GM23248 (cell line): ENCODE results near the gene SLC1A3. TPM values are rescaled to one million over a fixed set of nuclear protein-coding genes. Genes with fewer than 3 reads are reported as not detected.

Experiments used
- DNase-seq: peaks from one replicate; pipeline ENCODE4 v3.0.0-alpha.2; 2015
- H2AFZ ChIP-seq: fragments of 200-600 bp; sonication (generic); 2 replicates; pipeline ENCODE4 v1.6.1; 2016; ENCODE audit warnings: antibody characterized with exemption
- H3F3A ChIP-seq: fragments of 200-600 bp; sonication (generic); 2 replicates; pipeline ENCODE4 v1.6.1; 2016; ENCODE audit warnings: mild to moderate bottlenecking, antibody characterized with exemption, mixed run types; ENCODE audit not compliant: insufficient read depth
- H3K27ac ChIP-seq: fragments of 200-600 bp; sonication (generic); 2 replicates; pipeline ENCODE4 v1.5.1; 2016; ENCODE audit warnings: mild to moderate bottlenecking
- H3K27me3 ChIP-seq: fragments of 200-600 bp; sonication (generic); replicated peaks from 2 replicates; pipeline ENCODE4 v1.6.1; 2016; ENCODE audit warnings: mild to moderate bottlenecking; ENCODE audit not compliant: insufficient read depth
- H3K36me3 ChIP-seq: fragments of 200-600 bp; sonication (generic); 2 replicates; pipeline ENCODE4 v1.6.1; 2016; ENCODE audit warnings: low read depth, mild to moderate bottlenecking
- H3K4me1 ChIP-seq: fragments of 200-600 bp; sonication (generic); 2 replicates; pipeline ENCODE4 v1.6.1; 2016; ENCODE audit warnings: mild to moderate bottlenecking; ENCODE audit not compliant: insufficient read depth
- H3K4me2 ChIP-seq: fragments of 200-600 bp; sonication (generic); one replicate; pipeline ENCODE4 v1.6.1; 2016; ENCODE audit warnings: mild to moderate bottlenecking; ENCODE audit not compliant: unreplicated experiment
- H3K4me3 ChIP-seq: fragments of 200-600 bp; sonication (generic); 2 replicates; pipeline ENCODE4 v1.5.1; 2016; ENCODE audit warnings: mild to moderate bottlenecking
- H3K79me2 ChIP-seq: fragments of 200-600 bp; sonication (generic); 2 replicates; pipeline ENCODE4 v1.6.1; 2016; ENCODE audit warnings: mild to moderate bottlenecking; ENCODE audit not compliant: insufficient read depth
- H3K9ac ChIP-seq: fragments of 200-600 bp; sonication (generic); 2 replicates; pipeline ENCODE4 v1.6.1; 2016; ENCODE audit warnings: mild to moderate bottlenecking
- H3K9me2 ChIP-seq: fragments of 200-600 bp; sonication (generic); 2 replicates; pipeline ENCODE4 v1.6.1; 2016; ENCODE audit warnings: mixed run types, mild to moderate bottlenecking, moderate library complexity; ENCODE audit not compliant: insufficient read depth
- H3K9me3 ChIP-seq: fragments of 200-600 bp; sonication (generic); one replicate; pipeline ENCODE4 v1.6.1; 2017; ENCODE audit warnings: low read depth
- H4K20me1 ChIP-seq: fragments of 200-600 bp; sonication (generic); 2 replicates; pipeline ENCODE4 v1.6.0; 2016; ENCODE audit not compliant: insufficient read depth
- EZH2 ChIP-seq: fragments of 200-600 bp; sonication (generic); IDR thresholded peaks from 2 replicates; pipeline ENCODE4 v1.6.1; 2018; ENCODE audit warnings: antibody characterized with exemption, mild to moderate bottlenecking; ENCODE audit not compliant: insufficient read depth, poor library complexity, severe bottlenecking
- EZH2phosphoT487 ChIP-seq: fragments of 200-600 bp; sonication (generic); IDR thresholded peaks from 2 replicates; pipeline ENCODE4 v1.6.1; 2018; ENCODE audit warnings: antibody characterized with exemption, moderate library complexity, mild to moderate bottlenecking, low read depth; ENCODE audit not compliant: insufficient read depth
- WGBS, 2 experiments: methylation state at CpG; one replicate each; pipeline ENCODE4 v1.1.6; 2015 to 2017; ENCODE audit warnings: low lambda C conversion rate in 2 of 2, low coverage in 1 of 2; ENCODE audit errors: missing lambda C conversion rate in 2 of 2; 5-methylcytosine and 5-hydroxymethylcytosine counted together
- in situ Hi-C: fragments of 300-500 bp; cut with MboI; formaldehyde crosslinking; loops from 2 replicates; pipeline ENCODE4 v1.15.0; 2020
- polyA plus RNA-seq: library from polyadenylated mRNA; unstranded; fragments of >200 nt; fragmentation: Nextera tagmentation; extraction: Ambion mirVana; gene quantifications from 2 replicates; pipeline ENCODE4 v1.2.1, GENCODE V29; 2016
- total RNA-seq: library from RNA; depleted of rRNA; stranded (reverse); fragments of >200 nt; shearing (Covaris generic); gene quantifications from 2 replicates; pipeline ENCODE4 v1.2.3, GENCODE V29; 2014

SLC1A3 gene
- total and polyA plus RNA-seq, 2 experiments from 2014 or later: 1.7 to 2.5 TPM

DNA sequence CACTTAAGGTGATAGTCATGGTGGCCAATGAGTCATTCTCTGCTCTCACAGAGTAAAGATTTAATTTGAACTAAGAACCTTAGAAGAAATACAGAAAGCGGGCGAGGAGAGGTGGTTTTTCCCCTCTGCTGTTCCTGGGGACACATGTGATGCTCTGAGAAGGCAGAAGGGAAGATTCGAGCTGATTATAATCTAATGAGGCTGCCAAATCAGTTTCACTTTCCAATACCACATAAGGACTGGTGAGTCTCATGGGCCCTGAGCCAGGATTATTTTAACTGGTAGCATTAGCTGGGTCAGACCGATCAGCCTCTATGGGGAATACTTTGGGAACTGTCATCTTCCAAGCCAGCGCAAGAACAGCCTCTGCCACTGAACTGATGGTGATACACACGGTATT, 116.5 kb downstream of the SLC1A3 start:
- Histone ChIP-seq H3K4me2 (no peak overlapping the region), H3K27ac (no peak overlapping the region), H4K20me1 (no peaks in the 10 kb centered on the region), H3K27me3 (peaks cover 25% of the 10 kb centered on the region), H3K9me2 (no peaks in the 10 kb centered on the region), H3K9ac (no peak overlapping the region), H3K36me3 (no peaks in the 10 kb centered on the region), H3K79me2 (no peaks in the 10 kb centered on the region), H3F3A (no peaks in the 10 kb centered on the region), H3K9me3 (no peaks in the 10 kb centered on the region), H3K4me1 (no peaks in the 10 kb centered on the region), H3K4me3 (no peak overlapping the region), H2AFZ (no peak overlapping the region)
- DNase-seq: peak; percentile 21
- in situ Hi-C loops: no loop called here
- no peak for TF ChIP-seq EZH2phosphoT487
- no peak for TF ChIP-seq EZH2
- WGBS, 2 experiments: 83 to 84% methylated on average over 6 of the region's 6 CpGs

DNA sequence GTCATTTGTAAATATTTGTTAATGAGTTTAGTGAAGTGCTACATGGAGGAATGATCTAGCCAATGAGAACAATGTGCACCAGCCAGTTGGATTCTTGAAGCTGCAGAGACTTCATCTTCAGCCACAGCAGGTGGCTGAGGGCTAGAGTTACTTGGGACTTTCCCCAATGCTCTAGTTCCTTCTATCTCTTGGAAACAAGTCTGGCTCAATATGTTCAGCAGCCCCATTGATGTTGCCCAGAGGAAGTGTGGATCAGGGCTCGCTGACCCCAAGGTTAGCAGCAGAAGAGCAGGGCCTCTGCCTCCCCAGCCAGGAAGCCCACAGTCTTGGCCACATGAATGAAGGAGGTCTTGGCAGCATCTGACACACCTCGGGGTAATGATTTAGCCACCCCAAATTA, 117.5 kb downstream of the SLC1A3 start:
- TF ChIP-seq EZH2phosphoT487: no peak
- no peak for TF ChIP-seq EZH2
- Histone ChIP-seq H3K27me3 (peaks cover 14% of the 10 kb centered on the region), H3K4me2 (no peak overlapping the region), H3F3A (no peaks in the 10 kb centered on the region), H3K79me2 (no peaks in the 10 kb centered on the region), H3K9me2 (no peaks in the 10 kb centered on the region), H3K9me3 (no peaks in the 10 kb centered on the region), H3K4me1 (no peaks in the 10 kb centered on the region), H3K27ac (no peak overlapping the region), H3K36me3 (no peaks in the 10 kb centered on the region), H3K9ac (no peak overlapping the region), H3K4me3 (no peak overlapping the region), H4K20me1 (no peaks in the 10 kb centered on the region), H2AFZ (no peak overlapping the region)
- DNase-seq: no peak
- in situ Hi-C loops: no loop called here
- 73 to 81% methylated on average over 2 of the region's 2 CpGs for WGBS, 2 experiments

DNA sequence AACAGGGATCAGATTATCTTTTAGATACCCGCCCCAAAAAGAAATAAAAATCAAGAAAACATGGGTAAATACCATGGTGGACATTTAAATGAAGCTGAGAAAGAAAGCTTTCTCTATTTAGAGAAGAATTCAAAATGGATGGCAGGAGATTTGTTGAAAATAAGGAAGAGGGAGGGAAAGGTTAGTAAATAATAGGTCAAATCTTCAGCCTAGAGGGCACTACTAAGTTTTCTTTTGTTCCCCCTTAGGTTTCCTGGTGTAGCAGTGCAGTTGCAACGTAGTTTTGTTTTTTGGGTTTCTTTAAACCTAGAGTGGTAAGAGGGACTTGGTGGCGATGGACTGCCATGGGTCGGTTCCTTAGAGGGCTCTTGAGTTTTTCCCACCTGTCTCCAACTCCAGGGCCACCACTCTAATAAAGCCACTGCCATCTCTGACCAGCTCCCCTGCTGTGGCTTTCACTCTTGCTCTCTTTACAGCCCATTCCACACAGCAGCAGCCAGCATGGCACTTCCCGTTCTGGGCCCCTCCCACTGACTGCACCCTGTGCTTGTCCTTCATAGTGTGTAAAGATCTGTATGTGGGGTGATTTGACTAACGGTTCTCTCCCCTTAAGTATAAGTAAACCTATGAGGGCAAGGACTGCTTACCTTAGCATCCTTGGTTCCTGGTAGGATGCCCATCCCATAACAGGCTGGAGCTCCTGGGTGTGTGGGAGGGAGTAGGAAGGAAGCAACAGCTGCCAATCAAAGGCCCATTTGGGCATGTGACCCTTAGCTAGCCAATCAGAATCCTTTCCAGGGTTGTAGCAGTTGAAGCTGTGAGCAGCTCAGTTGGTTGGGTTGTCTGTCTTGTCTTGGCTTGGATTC, 118.3 kb downstream of the SLC1A3 start:
- TF ChIP-seq EZH2phosphoT487 (no peak), EZH2 (no peak)
- H3K9ac ChIP-seq: no peak overlapping the region
- H3K27ac ChIP-seq: no peak overlapping the region
- H3K4me3 ChIP-seq: no peak overlapping the region
- in situ Hi-C loops: no loop called here
- no peaks in the 10 kb centered on the region for H3K9me3 ChIP-seq
- H3K9me2 ChIP-seq: no peaks in the 10 kb centered on the region
- H3K27me3 ChIP-seq: peaks cover 9% of the 10 kb centered on the region
- no peaks in the 10 kb centered on the region for H3F3A ChIP-seq
- DNase-seq: no peak
- H4K20me1 ChIP-seq: no peaks in the 10 kb centered on the region
- no peaks in the 10 kb centered on the region for H3K79me2 ChIP-seq
- H3K4me2 ChIP-seq: no peak overlapping the region
- WGBS, 2 experiments: 71 to 72% methylated on average over 6 of the region's 6 CpGs
- H3K4me1 ChIP-seq: no peaks in the 10 kb centered on the region
- H3K36me3 ChIP-seq: no peaks in the 10 kb centered on the region
- no peak overlapping the region for H2AFZ ChIP-seq

DNA sequence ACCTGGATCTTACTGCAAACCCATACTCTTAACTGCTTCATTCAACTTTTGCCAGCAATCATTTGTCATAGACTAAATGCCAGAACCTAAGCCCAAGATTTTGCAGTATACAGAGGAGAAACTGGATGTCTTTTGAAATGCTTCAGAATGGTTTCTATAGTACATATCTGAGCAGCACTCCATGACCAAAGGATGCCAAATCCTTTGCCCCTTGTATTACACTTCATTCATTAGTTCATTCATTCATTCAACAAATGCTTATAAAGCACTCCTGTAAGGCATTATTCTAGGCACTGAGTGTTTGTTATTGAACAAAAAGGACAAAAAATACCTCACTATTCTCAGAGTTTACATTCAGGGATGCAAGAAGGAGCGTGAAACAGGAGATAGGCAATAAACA, 119.9 kb downstream of the SLC1A3 start:
- H3K36me3 ChIP-seq: no peaks in the 10 kb centered on the region
- TF ChIP-seq EZH2 (no peak), EZH2phosphoT487 (no peak)
- H3K9me2 ChIP-seq: no peaks in the 10 kb centered on the region
- no peak overlapping the region for H2AFZ ChIP-seq
- no peak overlapping the region for H3K4me3 ChIP-seq
- peaks cover 6% of the 10 kb centered on the region for H3K27me3 ChIP-seq
- no peaks in the 10 kb centered on the region for H3K9me3 ChIP-seq
- H3K4me2 ChIP-seq: no peak overlapping the region
- H4K20me1 ChIP-seq: no peaks in the 10 kb centered on the region
- no peaks in the 10 kb centered on the region for H3K4me1 ChIP-seq
- no peak overlapping the region for H3K27ac ChIP-seq
- no peaks in the 10 kb centered on the region for H3F3A ChIP-seq
- H3K9ac ChIP-seq: no peak overlapping the region
- no peaks in the 10 kb centered on the region for H3K79me2 ChIP-seq
- 57 to 70% methylated on average over 1 of the region's 1 CpG for WGBS, 2 experiments
- DNase-seq: no peak
- in situ Hi-C loops: no loop called here
